CD4-positive, alpha-beta T cell treated with Interleukin-15 for 4 hours (primary cell): ENCODE data around the gene AHNAK.

Source experiments
- DNase-seq: peaks from one replicate; pipeline ENCODE4 v3.0.0-alpha.2; 2020; ENCODE audit warnings: low spot score

Gene AHNAK

GRCh38 chr11:62498031-62498430, 48.6 kb downstream of the AHNAK start:
- no peak for DNase-seq

- DNase-seq: no peak
Observed at GRCh38 chr11:62497132-62497801, 49.3 kb downstream of the AHNAK start.

- DNase-seq: no peak
Observed at GRCh38 chr11:62496676-62497075, 49.9 kb downstream of the AHNAK start.

GRCh38 chr11:62494246-62494645, 52.4 kb downstream of the AHNAK start:
- DNase-seq: no peak

- DNase-seq: no peak
Observed at GRCh38 chr11:62493801-62494200, 52.8 kb downstream of the AHNAK start.

GRCh38 chr11:62492586-62492985, 54.0 kb downstream of the AHNAK start:
- no peak for DNase-seq

GRCh38 chr11:62491571-62492329, 54.9 kb downstream of the AHNAK start:
- DNase-seq: no peak

- DNase-seq: no peak
Observed at GRCh38 chr11:62489204-62489603, 57.4 kb downstream of the AHNAK start.

- no peak for DNase-seq
Observed at GRCh38 chr11:62487738-62488551, 58.7 kb downstream of the AHNAK start.

GRCh38 chr11:62487136-62487535, 59.5 kb downstream of the AHNAK start:
- DNase-seq: no peak

GRCh38 chr11:62484352-62484751, 62.3 kb downstream of the AHNAK start:
- DNase-seq: no peak

GRCh38 chr11:62482753-62483152, 63.9 kb downstream of the AHNAK start:
- DNase-seq: no peak

GRCh38 chr11:62479631-62480201, 66.9 kb downstream of the AHNAK start:
- no peak for DNase-seq

- no peak for DNase-seq
Observed at GRCh38 chr11:62477927-62478326, 68.7 kb downstream of the AHNAK start.

- DNase-seq: no peak
Observed at GRCh38 chr11:62472063-62472884, 74.3 kb downstream of the AHNAK start.

- DNase-seq: no peak
Observed at GRCh38 chr11:62471603-62472002, 75.0 kb downstream of the AHNAK start.

GRCh38 chr11:62468577-62468976, 78.0 kb downstream of the AHNAK start:
- no peak for DNase-seq

GRCh38 chr11:62466444-62466843, 80.2 kb downstream of the AHNAK start:
- DNase-seq: no peak

- no peak for DNase-seq
Observed at GRCh38 chr11:62464655-62465054, 82.0 kb downstream of the AHNAK start.

GRCh38 chr11:62463121-62463542, 83.5 kb downstream of the AHNAK start:
- DNase-seq: no peak

- no peak for DNase-seq
Observed at GRCh38 chr11:62462508-62462892, 84.1 kb downstream of the AHNAK start.
